GM23248 (cell line): ENCODE data around the gene ELFN1. TPM values are rescaled to one million over a fixed set of nuclear protein-coding genes. Genes with fewer than 3 reads are reported as not detected.

Source experiments
- DNase-seq: peaks from one replicate; pipeline ENCODE4 v3.0.0-alpha.2; 2015
- H2AFZ ChIP-seq: fragments of 200-600 bp; sonication (generic); 2 replicates; pipeline ENCODE4 v1.6.1; 2016; ENCODE audit warnings: antibody characterized with exemption
- H3F3A ChIP-seq: fragments of 200-600 bp; sonication (generic); 2 replicates; pipeline ENCODE4 v1.6.1; 2016; ENCODE audit warnings: mild to moderate bottlenecking, antibody characterized with exemption, mixed run types; ENCODE audit not compliant: insufficient read depth
- H3K27ac ChIP-seq: fragments of 200-600 bp; sonication (generic); 2 replicates; pipeline ENCODE4 v1.5.1; 2016; ENCODE audit warnings: mild to moderate bottlenecking
- H3K27me3 ChIP-seq: fragments of 200-600 bp; sonication (generic); replicated peaks from 2 replicates; pipeline ENCODE4 v1.6.1; 2016; ENCODE audit warnings: mild to moderate bottlenecking; ENCODE audit not compliant: insufficient read depth
- H3K36me3 ChIP-seq: fragments of 200-600 bp; sonication (generic); 2 replicates; pipeline ENCODE4 v1.6.1; 2016; ENCODE audit warnings: low read depth, mild to moderate bottlenecking
- H3K4me1 ChIP-seq: fragments of 200-600 bp; sonication (generic); 2 replicates; pipeline ENCODE4 v1.6.1; 2016; ENCODE audit warnings: mild to moderate bottlenecking; ENCODE audit not compliant: insufficient read depth
- H3K4me2 ChIP-seq: fragments of 200-600 bp; sonication (generic); one replicate; pipeline ENCODE4 v1.6.1; 2016; ENCODE audit warnings: mild to moderate bottlenecking; ENCODE audit not compliant: unreplicated experiment
- H3K4me3 ChIP-seq: fragments of 200-600 bp; sonication (generic); 2 replicates; pipeline ENCODE4 v1.5.1; 2016; ENCODE audit warnings: mild to moderate bottlenecking
- H3K79me2 ChIP-seq: fragments of 200-600 bp; sonication (generic); 2 replicates; pipeline ENCODE4 v1.6.1; 2016; ENCODE audit warnings: mild to moderate bottlenecking; ENCODE audit not compliant: insufficient read depth
- H3K9ac ChIP-seq: fragments of 200-600 bp; sonication (generic); 2 replicates; pipeline ENCODE4 v1.6.1; 2016; ENCODE audit warnings: mild to moderate bottlenecking
- H3K9me2 ChIP-seq: fragments of 200-600 bp; sonication (generic); 2 replicates; pipeline ENCODE4 v1.6.1; 2016; ENCODE audit warnings: mixed run types, mild to moderate bottlenecking, moderate library complexity; ENCODE audit not compliant: insufficient read depth
- H3K9me3 ChIP-seq: fragments of 200-600 bp; sonication (generic); one replicate; pipeline ENCODE4 v1.6.1; 2017; ENCODE audit warnings: low read depth
- H4K20me1 ChIP-seq: fragments of 200-600 bp; sonication (generic); 2 replicates; pipeline ENCODE4 v1.6.0; 2016; ENCODE audit not compliant: insufficient read depth
- EZH2 ChIP-seq: fragments of 200-600 bp; sonication (generic); IDR thresholded peaks from 2 replicates; pipeline ENCODE4 v1.6.1; 2018; ENCODE audit warnings: antibody characterized with exemption, mild to moderate bottlenecking; ENCODE audit not compliant: insufficient read depth, poor library complexity, severe bottlenecking
- EZH2phosphoT487 ChIP-seq: fragments of 200-600 bp; sonication (generic); IDR thresholded peaks from 2 replicates; pipeline ENCODE4 v1.6.1; 2018; ENCODE audit warnings: antibody characterized with exemption, moderate library complexity, mild to moderate bottlenecking, low read depth; ENCODE audit not compliant: insufficient read depth
- WGBS, 2 experiments: methylation state at CpG; one replicate each; pipeline ENCODE4 v1.1.6; 2015 to 2017; ENCODE audit warnings: low lambda C conversion rate in 2 of 2, low coverage in 1 of 2; ENCODE audit errors: missing lambda C conversion rate in 2 of 2; 5-methylcytosine and 5-hydroxymethylcytosine counted together
- in situ Hi-C: fragments of 300-500 bp; cut with MboI; formaldehyde crosslinking; loops from 2 replicates; pipeline ENCODE4 v1.15.0; 2020
- polyA plus RNA-seq: library from polyadenylated mRNA; unstranded; fragments of >200 nt; fragmentation: Nextera tagmentation; extraction: Ambion mirVana; gene quantifications from 2 replicates; pipeline ENCODE4 v1.2.1, GENCODE V29; 2016
- total RNA-seq: library from RNA; depleted of rRNA; stranded (reverse); fragments of >200 nt; shearing (Covaris generic); gene quantifications from 2 replicates; pipeline ENCODE4 v1.2.3, GENCODE V29; 2014

Gene ELFN1
- total and polyA plus RNA-seq, 2 experiments from 2014 or later, result 0.13 to 6.2 TPM

- in situ Hi-C loops, result no loop called here
- H3K79me2 ChIP-seq, result no peaks in the 10 kb centered on the region
- no peak overlapping the region for H3K4me2 ChIP-seq
- H3K9ac ChIP-seq, result no peak overlapping the region
- H3F3A ChIP-seq, result no peaks in the 10 kb centered on the region
- no peaks in the 10 kb centered on the region for H3K4me1 ChIP-seq
- no peak overlapping the region for H3K27ac ChIP-seq
- H3K9me3 ChIP-seq, result no peaks in the 10 kb centered on the region
- no peaks in the 10 kb centered on the region for H3K36me3 ChIP-seq
- H4K20me1 ChIP-seq, result no peaks in the 10 kb centered on the region
- 72 to 75% methylated on average over 16 to 28 of the region's 29 CpGs for WGBS, 2 experiments
- peaks cover 4% of the 10 kb centered on the region; the same call in 1 of the 2 replicates for H3K27me3 ChIP-seq
- H2AFZ ChIP-seq, result no peak overlapping the region
- no peak for TF ChIP-seq EZH2phosphoT487
- no peak for TF ChIP-seq EZH2
- DNase-seq, result no peak
- H3K4me3 ChIP-seq, result no peak overlapping the region
- H3K9me2 ChIP-seq, result no peaks in the 10 kb centered on the region
Measured at GRCh38 chr7:1675036-1675671, 5.1 kb downstream of the ELFN1 start.

- Histone ChIP-seq H3K9me2 (no peaks in the 10 kb centered on the region), H3F3A (no peaks in the 10 kb centered on the region), H3K9ac (no peak overlapping the region), H3K4me3 (no peak overlapping the region), H3K4me1 (no peaks in the 10 kb centered on the region), H3K36me3 (no peaks in the 10 kb centered on the region), H3K9me3 (no peaks in the 10 kb centered on the region), H3K27ac (no peak overlapping the region), H3K27me3 (peaks cover 4% of the 10 kb centered on the region; the same call in 1 of the 2 replicates), H3K4me2 (no peak overlapping the region), H2AFZ (no peak overlapping the region), H4K20me1 (no peaks in the 10 kb centered on the region), H3K79me2 (no peaks in the 10 kb centered on the region)
- in situ Hi-C loops, result no loop called here
- TF ChIP-seq EZH2phosphoT487, result no peak
- TF ChIP-seq EZH2, result no peak
- WGBS, 2 experiments, result 72 to 83% methylated on average over 25 to 28 of the region's 30 CpGs
- DNase-seq, result no peak
Measured at GRCh38 chr7:1675673-1676549, 5.8 kb downstream of the ELFN1 start.

DNA sequence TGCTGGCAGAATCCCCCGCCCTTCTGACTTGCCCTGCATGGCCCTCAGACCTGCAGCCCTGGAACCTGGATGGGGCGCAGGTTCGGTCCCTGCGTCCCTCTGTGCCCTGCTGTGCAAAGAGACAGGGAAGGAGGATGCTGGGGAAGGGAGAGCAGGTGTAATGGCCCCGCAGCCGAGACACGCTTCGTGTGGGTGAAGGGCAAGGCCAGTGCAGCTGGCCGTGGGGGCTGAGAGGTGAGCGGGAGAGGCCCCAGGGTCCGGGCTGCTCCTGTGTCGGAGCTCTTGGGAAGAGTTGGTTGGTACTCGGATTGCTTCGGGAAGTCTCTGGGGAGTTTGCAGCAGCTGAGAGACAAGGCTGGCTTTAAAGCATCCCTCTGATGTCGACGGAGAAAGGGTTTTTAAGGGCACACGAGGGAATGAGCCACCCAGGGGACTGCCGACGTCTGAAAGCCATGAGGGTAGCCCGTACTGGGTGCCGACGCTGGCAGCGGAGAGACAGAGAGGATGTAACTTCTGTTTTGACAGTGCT is 6.5 kb downstream of the ELFN1 start:
- Histone ChIP-seq H3K9ac (no peak overlapping the region), H3K9me3 (no peaks in the 10 kb centered on the region), H3K27me3 (no peaks in the 10 kb centered on the region), H3K79me2 (no peaks in the 10 kb centered on the region), H3K4me2 (no peak overlapping the region), H3K36me3 (no peaks in the 10 kb centered on the region), H3K4me1 (no peaks in the 10 kb centered on the region), H3F3A (no peaks in the 10 kb centered on the region), H4K20me1 (no peaks in the 10 kb centered on the region), H3K9me2 (no peaks in the 10 kb centered on the region), H2AFZ (no peak overlapping the region), H3K27ac (no peak overlapping the region), H3K4me3 (no peak overlapping the region)
- in situ Hi-C loops, result no loop called here
- 80 to 85% methylated on average over 23 of the region's 23 CpGs for WGBS, 2 experiments
- TF ChIP-seq EZH2phosphoT487 (no peak), EZH2 (no peak)
- DNase-seq, result no peak

- Histone ChIP-seq H3K9me3 (no peaks in the 10 kb centered on the region), H3K27ac (no peak overlapping the region), H3F3A (no peaks in the 10 kb centered on the region), H3K36me3 (no peaks in the 10 kb centered on the region), H3K79me2 (no peaks in the 10 kb centered on the region), H3K4me3 (no peak overlapping the region), H3K4me2 (no peak overlapping the region), H3K4me1 (no peaks in the 10 kb centered on the region), H3K27me3 (no peaks in the 10 kb centered on the region), H2AFZ (no peak overlapping the region), H3K9ac (no peak overlapping the region), H3K9me2 (no peaks in the 10 kb centered on the region), H4K20me1 (no peaks in the 10 kb centered on the region)
- in situ Hi-C loops, result no loop called here
- no peak for TF ChIP-seq EZH2phosphoT487
- TF ChIP-seq EZH2, result no peak
- 76 to 77% methylated on average over 25 of the region's 25 CpGs for WGBS, 2 experiments
- no peak for DNase-seq
Measured at GRCh38 chr7:1677206-1678080, 7.4 kb downstream of the ELFN1 start.
